Testis (tissue), 5 donors: Measurements from ENCODE around the gene ZNF69. TPM values are rescaled to one million over a fixed set of nuclear protein-coding genes. Genes with fewer than 3 reads are reported as not detected.
"Not testable (repeated sequence)": the region's sequence is repeated elsewhere in the genome, so short reads cannot be mapped to it uniquely, and the experiment has no call there.

ENCODE experiments used
- DNase-seq: peaks from one replicate; pipeline ENCODE4 v3.0.0-alpha.2; 2019
- H3K27ac ChIP-seq, 2 donors: fragments of 200-600 bp; sonication (generic); one replicate each; pipeline ENCODE4 v1.5.1; 2019
- H3K27me3 ChIP-seq: fragments of 200-600 bp; sonication (generic); one replicate; pipeline ENCODE4 v1.5.1; 2019
- H3K36me3 ChIP-seq: fragments of 200-600 bp; sonication (generic); one replicate; pipeline ENCODE4 v1.5.1; 2017; ENCODE audit warnings: low read depth; ENCODE audit errors: missing control alignments
- H3K4me1 ChIP-seq: fragments of 200-600 bp; sonication (generic); one replicate; pipeline ENCODE4 v1.5.1; 2019
- H3K4me3 ChIP-seq, 2 donors: fragments of 200-600 bp; sonication (generic); one replicate each; pipeline ENCODE4 v1.5.1; 2017 to 2019
- H3K9me3 ChIP-seq: fragments of 200-600 bp; sonication (generic); one replicate; pipeline ENCODE4 v1.5.1; 2017
- CTCF ChIP-seq, 3 experiments: fragments of 450-650 bp in 2 of 3; fragments of 200-600 bp in 1 of 3; sonication (generic) in 1 of 3; IDR thresholded peaks; one replicate each; pipeline ENCODE4 v1.5.1; 2016 to 2019; ENCODE audit warnings: antibody characterized with exemption in 3 of 3, mild to moderate bottlenecking in 2 of 3, moderate library complexity in 1 of 3
- POLR2A ChIP-seq: fragments of 450-650 bp; IDR thresholded peaks from one replicate; pipeline ENCODE4 v1.6.1; 2017; ENCODE audit warnings: antibody characterized with exemption, mild to moderate bottlenecking, moderate library complexity
- WGBS, 2 donors: methylation state at CpG; one replicate each; pipeline ENCODE4 v1.1.5; 2018; 5-methylcytosine and 5-hydroxymethylcytosine counted together
- intact Hi-C: fragments of 100-400 bp; cut with DNase I; formaldehyde crosslinking; loops from one replicate; pipeline ENCODE4 v1.15.1; 2023; ENCODE audit warnings: low total_unique reads
- long read RNA-seq, 2 donors: transcript quantifications; one replicate each; lab custom pipeline, GENCODE V29; 2026
- polyA plus RNA-seq: library from polyadenylated mRNA; stranded (reverse); fragments of 350-450 nt; fragmentation: Illumina TruSeq; extraction: RNeasy Lipid Tissue Mini Kit (QIAGEN cat#74804); gene quantifications from one replicate; pipeline ENCODE4 v1.2.3, GENCODE V29; 2014; ENCODE audit warnings: low read depth, low replicate concordance; ENCODE audit not compliant: insufficient read depth
- total RNA-seq, 2 donors: library from RNA; depleted of rRNA; stranded (reverse); fragments of >200 nt; gene quantifications; one replicate each; pipeline ENCODE4 v1.2.3, GENCODE V29; 2016

The ZNF69 gene
- total RNA-seq (10 to 100 TPM; 31.7 to 39.8 TPM), polyA plus RNA-seq (2.5 TPM)
- long read RNA-seq, donor 1, partial matches to known transcripts, result 0 of 2 reads
- long read RNA-seq, donor 1, other reads (novel, unspliced or antisense), result 0 of 2 reads
- long read RNA-seq, donor 2, result 0 reads

GRCh38 chr19:11887611-11888531, at the start of gene ZNF69:
Gene ZNF69 (plus strand): TSS chr19:11887782. CDS start chr19:11887924, 142 bp downstream.
- Histone ChIP-seq H3K4me1 (no peaks in the 10 kb centered on the region), H3K27me3 (no peaks in the 10 kb centered on the region), H3K36me3 (no peaks in the 10 kb centered on the region), H3K27ac (peak within 1 kb of the TSS; percentile 44 to 87), H3K4me3 (peak within 1 kb of the TSS; percentile 76 to 82), H3K9me3 (no peaks in the 10 kb centered on the region)
- intact Hi-C loops, result no loop called here
- WGBS, 2 donors, result 0 to 1% methylated on average over 24 to 55 of the region's 56 CpGs
- TF ChIP-seq CTCF (IDR thresholded peaks at IDR 0.05) (no peak), POLR2A (no peak)
- peak; percentile 97 for DNase-seq

DNA sequence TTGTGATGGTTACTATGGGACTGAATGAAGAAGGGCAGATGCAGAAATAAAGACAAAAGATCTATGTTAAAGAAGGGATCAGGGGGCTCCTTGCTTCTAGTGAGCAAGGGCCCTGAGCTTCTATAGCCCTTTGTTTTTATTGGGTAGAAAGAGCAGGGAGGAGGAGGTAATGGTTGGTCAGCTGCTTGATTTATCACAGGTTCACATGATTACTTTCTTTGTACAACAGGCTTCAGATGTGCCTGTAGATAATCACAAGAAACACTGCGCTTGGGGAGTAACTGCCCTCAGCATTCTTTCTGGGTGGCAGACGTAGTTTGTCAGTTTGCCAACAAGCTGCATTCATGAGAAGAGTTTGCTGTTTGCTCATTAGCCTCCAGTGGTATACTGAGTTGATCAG, 43.9 kb upstream of the ZNF69 start:
- no peaks in the 10 kb centered on the region for H3K36me3 ChIP-seq
- intact Hi-C loops, result no loop called here
- 36 to 50% methylated on average over 2 of the region's 2 CpGs for WGBS, 2 donors
- no peaks in the 10 kb centered on the region for H3K9me3 ChIP-seq
- TF ChIP-seq CTCF (IDR thresholded peaks at IDR 0.05) (no peak), POLR2A (no peak)
- peak overlapping the region; percentile 20 to 38 for H3K27ac ChIP-seq
- H3K4me3 ChIP-seq, result no peak overlapping the region
- peaks cover 6% of the 10 kb centered on the region for H3K4me1 ChIP-seq
- no peaks in the 10 kb centered on the region for H3K27me3 ChIP-seq
- DNase-seq, result peak; percentile 74

GRCh38 chr19:11847615-11848014, 40.0 kb upstream of the ZNF69 start:
- DNase-seq, intact Hi-C loops, H3K4me3 ChIP-seq, H3K27me3 ChIP-seq, H3K9me3 ChIP-seq, H3K36me3 ChIP-seq: not testable (repeated sequence)
- 57 to 71% methylated on average over 4 to 6 of the region's 6 CpGs for WGBS, 2 donors
- Histone ChIP-seq H3K27ac (peak overlapping the region in 1 of 2 donors; percentile 83), H3K4me1 (peaks cover 18% of the 10 kb centered on the region)

DNA sequence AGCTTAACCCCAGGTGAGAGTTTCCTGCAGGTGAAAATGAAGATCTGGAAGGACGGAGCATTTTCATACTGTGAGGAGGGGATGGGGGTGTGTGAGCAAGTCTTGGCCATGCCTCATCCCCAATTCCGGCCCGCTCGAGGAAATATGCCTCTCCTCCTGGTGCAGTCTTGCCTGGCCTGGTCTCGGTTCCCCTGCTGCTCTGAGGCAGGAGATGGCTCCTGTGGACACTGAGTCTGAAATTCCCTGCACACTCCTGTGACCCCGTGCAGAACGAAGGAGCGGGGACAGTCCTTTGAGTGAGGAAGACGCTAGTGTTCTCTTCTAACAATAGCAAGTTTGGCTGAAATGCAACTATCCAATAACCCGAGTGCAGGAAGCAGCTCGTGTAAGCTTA, 39.4 kb upstream of the ZNF69 start:
- WGBS, 2 donors, result 21 to 31% methylated on average over 11 of the region's 11 CpGs
- Histone ChIP-seq H3K27ac (peak overlapping the region in 1 of 2 donors; percentile 83), H3K4me3 (peak overlapping the region; percentile 63 to 73)

More for the DNA sequence above, 39.4 kb upstream of the ZNF69 start:
- no peak for DNase-seq
- Histone ChIP-seq H3K9me3 (no peaks in the 10 kb centered on the region), H3K4me1 (peaks cover 18% of the 10 kb centered on the region), H3K36me3 (no peaks in the 10 kb centered on the region), H3K27me3 (no peaks in the 10 kb centered on the region)
- TF ChIP-seq CTCF (IDR thresholded peaks at IDR 0.05) (no peak), POLR2A (no peak)
- intact Hi-C loops, result no loop called here
